ENCODE data around the gene CDH23. TPM values are rescaled to one million over a fixed set of nuclear protein-coding genes. Genes with fewer than 3 reads are reported as not detected.

Gene CDH23
- total and polyA plus RNA-seq, 2 donors (not counting 1 experiment from before 2014, with no cell fraction given), result 0.01 to 0.17 TPM

DNA sequence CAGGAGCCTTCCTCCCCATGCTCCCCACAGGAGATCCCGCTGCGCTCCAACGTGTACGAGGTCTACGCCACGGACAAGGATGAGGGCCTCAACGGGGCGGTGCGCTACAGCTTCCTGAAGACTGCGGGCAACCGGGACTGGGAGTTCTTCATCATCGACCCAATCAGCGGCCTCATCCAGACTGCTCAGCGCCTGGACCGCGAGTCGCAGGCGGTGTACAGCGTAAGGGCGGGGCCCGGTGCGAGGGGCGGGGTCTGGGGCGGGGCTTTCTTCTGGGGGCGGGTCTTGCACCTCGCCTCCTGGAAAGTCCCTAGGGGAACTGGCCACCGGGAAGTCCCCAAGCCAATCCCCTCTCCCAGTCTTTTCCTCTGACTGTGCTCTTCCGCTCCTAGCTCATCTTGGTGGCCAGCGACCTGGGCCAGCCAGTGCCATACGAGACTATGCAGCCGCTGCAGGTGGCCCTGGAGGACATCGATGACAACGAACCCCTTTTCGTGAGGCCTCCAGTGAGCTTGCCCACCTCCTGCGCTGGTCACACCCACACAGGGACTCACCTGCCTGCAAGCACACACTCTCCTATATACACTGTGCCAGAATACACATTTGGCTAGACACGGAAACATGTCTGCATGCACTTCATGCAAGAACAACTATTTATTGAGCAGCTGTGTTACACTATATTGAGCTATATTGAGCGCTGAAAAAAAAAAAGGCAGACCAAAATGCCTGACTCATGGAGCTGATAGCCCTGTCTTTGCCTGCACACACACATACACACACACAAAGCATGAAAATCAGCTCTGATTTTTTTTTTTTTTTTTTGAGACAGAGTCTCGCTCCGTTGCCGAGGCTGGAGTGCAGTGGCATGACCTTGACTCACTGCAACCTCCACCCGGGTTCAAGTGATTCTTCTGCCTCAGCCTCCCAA lies 409.3 kb downstream of the CDH23 start:
- Histone ChIP-seq H3K36me3 (ENCODE audit: control insufficient read depth, insufficient read depth, low read length) (no peaks in the 10 kb centered on the region), H3K4me2 (ENCODE audit: extremely low read depth, insufficient read depth, low read length) (no peak overlapping the region), H2AFZ (ENCODE audit: low read length) (no peak overlapping the region), H3K9ac (ENCODE audit: insufficient read depth, low read length) (no peak overlapping the region), H3K4me3 (replicated peaks in 1 of 4; ENCODE audit: control extremely low read depth in 1 of 4, insufficient read depth in 1 of 4, low read depth in 3 of 4, low read length in 4 of 4) (no peak overlapping the region), H3K79me2 (ENCODE audit: control insufficient read depth, insufficient read depth, low read length) (no peaks in the 10 kb centered on the region), H4K20me1 (ENCODE audit: control insufficient read depth, extremely low read depth, insufficient read depth, low read length) (peaks cover 2% of the 10 kb centered on the region), H3K27me3 (ENCODE audit: control insufficient read depth, insufficient read depth, low read length) (peaks cover 10% of the 10 kb centered on the region), H3K4me1 (ENCODE audit: control insufficient read depth, extremely low read depth, insufficient read depth, low read length) (no peaks in the 10 kb centered on the region), H3K27ac (ENCODE audit: insufficient read depth, low read length) (no peak overlapping the region), H3K9me3 (ENCODE audit: control insufficient read depth, insufficient read depth, low read depth, low read length) (no peaks in the 10 kb centered on the region)
- peak in 1 of 2 donors; percentile 20 for DNase-seq (ENCODE audit: low read depth in 2 of 2)
- no peak for TF ChIP-seq EZH2 (IDR thresholded peaks at IDR 0.05; ENCODE audit: low read length, missing control alignments)
- no peak for TF ChIP-seq CTCF (conservative IDR thresholded peaks at IDR 0.05 in 1 of 2, IDR thresholded peaks at IDR 0.05 in 1 of 2; ENCODE audit: low read depth in 1 of 2, low read length in 2 of 2)

DNA sequence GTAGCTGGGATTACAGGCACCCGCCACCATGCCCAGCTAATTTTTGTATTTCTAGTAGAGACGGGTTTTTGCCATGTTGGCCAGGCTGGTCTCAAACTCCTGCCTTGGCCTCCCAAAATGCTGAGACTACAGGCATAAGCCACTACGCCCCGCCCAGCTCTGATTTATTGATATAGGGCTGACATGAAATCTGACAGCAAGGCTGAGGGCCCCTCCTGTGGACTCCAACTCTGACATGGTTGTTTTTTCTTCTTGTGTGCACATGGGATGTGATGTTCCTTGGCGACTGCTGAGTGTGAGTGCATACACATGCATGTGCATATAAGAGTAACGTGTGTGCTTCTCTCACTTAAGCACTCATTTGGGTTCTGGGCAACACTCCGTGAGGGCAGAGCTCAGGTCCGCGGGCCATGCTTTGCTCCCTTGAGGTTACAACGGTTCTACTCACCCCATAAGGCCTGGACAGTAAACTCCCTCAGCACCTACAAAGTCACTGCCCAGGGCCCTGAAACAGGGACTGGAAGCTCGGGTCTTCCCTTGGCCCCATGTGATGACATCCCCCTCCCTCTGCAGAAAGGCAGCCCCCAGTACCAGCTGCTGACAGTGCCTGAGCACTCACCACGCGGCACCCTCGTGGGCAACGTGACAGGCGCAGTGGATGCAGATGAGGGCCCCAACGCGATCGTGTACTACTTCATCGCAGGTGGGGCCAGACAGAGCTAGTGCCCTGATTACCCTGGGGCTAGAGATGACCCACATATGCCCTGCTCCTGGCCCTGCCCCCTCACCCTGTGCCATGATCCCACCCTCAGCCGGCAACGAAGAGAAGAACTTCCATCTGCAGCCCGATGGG lies 410.2 kb downstream of the CDH23 start:
- Histone ChIP-seq H3K27me3 (ENCODE audit: control insufficient read depth, insufficient read depth, low read length) (peaks cover 10% of the 10 kb centered on the region), H3K4me2 (ENCODE audit: extremely low read depth, insufficient read depth, low read length) (no peak overlapping the region), H3K27ac (ENCODE audit: insufficient read depth, low read length) (no peak overlapping the region), H3K4me3 (replicated peaks in 1 of 4; ENCODE audit: control extremely low read depth in 1 of 4, insufficient read depth in 1 of 4, low read depth in 3 of 4, low read length in 4 of 4) (no peak overlapping the region), H4K20me1 (ENCODE audit: control insufficient read depth, extremely low read depth, insufficient read depth, low read length) (peaks cover 2% of the 10 kb centered on the region), H3K9me3 (ENCODE audit: control insufficient read depth, insufficient read depth, low read depth, low read length) (no peaks in the 10 kb centered on the region), H3K9ac (ENCODE audit: insufficient read depth, low read length) (no peak overlapping the region), H3K4me1 (ENCODE audit: control insufficient read depth, extremely low read depth, insufficient read depth, low read length) (no peaks in the 10 kb centered on the region), H3K36me3 (ENCODE audit: control insufficient read depth, insufficient read depth, low read length) (no peaks in the 10 kb centered on the region), H3K79me2 (ENCODE audit: control insufficient read depth, insufficient read depth, low read length) (no peaks in the 10 kb centered on the region), H2AFZ (ENCODE audit: low read length) (no peak overlapping the region)
- TF ChIP-seq EZH2 (IDR thresholded peaks at IDR 0.05; ENCODE audit: low read length, missing control alignments) (no peak), CTCF (conservative IDR thresholded peaks at IDR 0.05 in 1 of 2, IDR thresholded peaks at IDR 0.05 in 1 of 2; ENCODE audit: low read depth in 1 of 2, low read length in 2 of 2) (no peak)
- no peak for DNase-seq (ENCODE audit: low read depth in 2 of 2)

Data from fibroblast of lung (primary cell).